ENCODE results near the gene DOC2B.

DNA sequence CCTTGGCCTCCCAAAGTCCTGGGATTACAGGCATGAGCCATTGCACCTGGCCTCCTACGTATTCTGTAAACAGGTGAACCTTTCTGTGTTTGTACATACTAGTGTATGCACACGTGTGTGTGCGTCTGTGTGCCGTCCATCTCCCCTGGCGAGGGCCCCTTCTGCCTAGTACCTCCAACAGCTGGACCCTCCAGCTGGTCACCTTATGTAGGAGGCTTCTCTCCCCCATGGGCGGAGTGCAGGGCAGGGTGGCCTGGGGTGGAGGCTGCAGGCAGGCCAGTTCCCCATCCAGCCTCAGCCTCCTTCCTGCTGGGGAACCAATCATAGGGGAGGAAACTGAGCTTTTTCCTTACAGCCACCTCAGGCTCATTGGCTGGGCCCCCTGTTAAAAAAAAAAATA lies 24.4 kb upstream of the DOC2B start:
- TF ChIP-seq TBX3 (IDR thresholded peaks at IDR 0.05; ENCODE audit: borderline replicate concordance) (no peak), AGO2 (optimal IDR thresholded peaks at IDR 0.05; ENCODE audit: low read depth, low read length) (no peak), ZBTB49 (CRISPR knock-in tag; IDR thresholded peaks at IDR 0.05; ENCODE audit: borderline replicate concordance) (no peak), MXI1 (IDR thresholded peaks at IDR 0.05; ENCODE audit: borderline replicate concordance, low read depth, low read length) (no peak), PRPF4 (IDR thresholded peaks at IDR 0.05; ENCODE audit: low read depth, low read length, poor library complexity, severe bottlenecking) (no peak), HNRNPK (IDR thresholded peaks at IDR 0.05; ENCODE audit: low read depth, low read length, poor library complexity, severe bottlenecking) (no peak)
- TF ChIP-seq, protein P1, sequence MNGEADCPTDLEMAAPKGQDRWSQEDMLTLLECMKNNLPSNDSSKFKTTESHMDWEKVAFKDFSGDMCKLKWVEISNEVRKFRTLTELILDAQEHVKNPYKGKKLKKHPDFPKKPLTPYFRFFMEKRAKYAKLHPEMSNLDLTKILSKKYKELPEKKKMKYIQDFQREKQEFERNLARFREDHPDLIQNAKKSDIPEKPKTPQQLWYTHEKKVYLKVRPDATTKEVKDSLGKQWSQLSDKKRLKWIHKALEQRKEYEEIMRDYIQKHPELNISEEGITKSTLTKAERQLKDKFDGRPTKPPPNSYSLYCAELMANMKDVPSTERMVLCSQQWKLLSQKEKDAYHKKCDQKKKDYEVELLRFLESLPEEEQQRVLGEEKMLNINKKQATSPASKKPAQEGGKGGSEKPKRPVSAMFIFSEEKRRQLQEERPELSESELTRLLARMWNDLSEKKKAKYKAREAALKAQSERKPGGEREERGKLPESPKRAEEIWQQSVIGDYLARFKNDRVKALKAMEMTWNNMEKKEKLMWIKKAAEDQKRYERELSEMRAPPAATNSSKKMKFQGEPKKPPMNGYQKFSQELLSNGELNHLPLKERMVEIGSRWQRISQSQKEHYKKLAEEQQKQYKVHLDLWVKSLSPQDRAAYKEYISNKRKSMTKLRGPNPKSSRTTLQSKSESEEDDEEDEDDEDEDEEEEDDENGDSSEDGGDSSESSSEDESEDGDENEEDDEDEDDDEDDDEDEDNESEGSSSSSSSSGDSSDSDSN (CRISPR knock-in tag; IDR thresholded peaks at IDR 0.05), result no peak
- TF ChIP-seq, protein P2, sequence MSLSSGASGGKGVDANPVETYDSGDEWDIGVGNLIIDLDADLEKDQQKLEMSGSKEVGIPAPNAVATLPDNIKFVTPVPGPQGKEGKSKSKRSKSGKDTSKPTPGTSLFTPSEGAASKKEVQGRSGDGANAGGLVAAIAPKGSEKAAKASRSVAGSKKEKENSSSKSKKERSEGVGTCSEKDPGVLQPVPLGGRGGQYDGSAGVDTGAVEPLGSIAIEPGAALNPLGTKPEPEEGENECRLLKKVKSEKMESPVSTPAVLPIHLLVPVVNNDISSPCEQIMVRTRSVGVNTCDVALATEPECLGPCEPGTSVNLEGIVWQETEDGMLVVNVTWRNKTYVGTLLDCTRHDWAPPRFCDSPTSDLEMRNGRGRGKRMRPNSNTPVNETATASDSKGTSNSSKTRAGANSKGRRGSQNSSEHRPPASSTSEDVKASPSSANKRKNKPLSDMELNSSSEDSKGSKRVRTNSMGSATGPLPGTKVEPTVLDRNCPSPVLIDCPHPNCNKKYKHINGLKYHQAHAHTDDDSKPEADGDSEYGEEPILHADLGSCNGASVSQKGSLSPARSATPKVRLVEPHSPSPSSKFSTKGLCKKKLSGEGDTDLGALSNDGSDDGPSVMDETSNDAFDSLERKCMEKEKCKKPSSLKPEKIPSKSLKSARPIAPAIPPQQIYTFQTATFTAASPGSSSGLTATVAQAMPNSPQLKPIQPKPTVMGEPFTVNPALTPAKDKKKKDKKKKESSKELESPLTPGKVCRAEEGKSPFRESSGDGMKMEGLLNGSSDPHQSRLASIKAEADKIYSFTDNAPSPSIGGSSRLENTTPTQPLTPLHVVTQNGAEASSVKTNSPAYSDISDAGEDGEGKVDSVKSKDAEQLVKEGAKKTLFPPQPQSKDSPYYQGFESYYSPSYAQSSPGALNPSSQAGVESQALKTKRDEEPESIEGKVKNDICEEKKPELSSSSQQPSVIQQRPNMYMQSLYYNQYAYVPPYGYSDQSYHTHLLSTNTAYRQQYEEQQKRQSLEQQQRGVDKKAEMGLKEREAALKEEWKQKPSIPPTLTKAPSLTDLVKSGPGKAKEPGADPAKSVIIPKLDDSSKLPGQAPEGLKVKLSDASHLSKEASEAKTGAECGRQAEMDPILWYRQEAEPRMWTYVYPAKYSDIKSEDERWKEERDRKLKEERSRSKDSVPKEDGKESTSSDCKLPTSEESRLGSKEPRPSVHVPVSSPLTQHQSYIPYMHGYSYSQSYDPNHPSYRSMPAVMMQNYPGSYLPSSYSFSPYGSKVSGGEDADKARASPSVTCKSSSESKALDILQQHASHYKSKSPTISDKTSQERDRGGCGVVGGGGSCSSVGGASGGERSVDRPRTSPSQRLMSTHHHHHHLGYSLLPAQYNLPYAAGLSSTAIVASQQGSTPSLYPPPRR (CRISPR knock-in tag; IDR thresholded peaks at IDR 0.05; ENCODE audit: borderline replicate concordance), result no peak
- TF ChIP-seq, protein P3, sequence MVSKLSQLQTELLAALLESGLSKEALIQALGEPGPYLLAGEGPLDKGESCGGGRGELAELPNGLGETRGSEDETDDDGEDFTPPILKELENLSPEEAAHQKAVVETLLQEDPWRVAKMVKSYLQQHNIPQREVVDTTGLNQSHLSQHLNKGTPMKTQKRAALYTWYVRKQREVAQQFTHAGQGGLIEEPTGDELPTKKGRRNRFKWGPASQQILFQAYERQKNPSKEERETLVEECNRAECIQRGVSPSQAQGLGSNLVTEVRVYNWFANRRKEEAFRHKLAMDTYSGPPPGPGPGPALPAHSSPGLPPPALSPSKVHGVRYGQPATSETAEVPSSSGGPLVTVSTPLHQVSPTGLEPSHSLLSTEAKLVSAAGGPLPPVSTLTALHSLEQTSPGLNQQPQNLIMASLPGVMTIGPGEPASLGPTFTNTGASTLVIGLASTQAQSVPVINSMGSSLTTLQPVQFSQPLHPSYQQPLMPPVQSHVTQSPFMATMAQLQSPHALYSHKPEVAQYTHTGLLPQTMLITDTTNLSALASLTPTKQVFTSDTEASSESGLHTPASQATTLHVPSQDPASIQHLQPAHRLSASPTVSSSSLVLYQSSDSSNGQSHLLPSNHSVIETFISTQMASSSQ (IDR thresholded peaks at IDR 0.05; ENCODE audit: low read depth), result no peak
- TF ChIP-seq, protein P3 (CRISPR knock-in tag; IDR thresholded peaks at IDR 0.05; ENCODE audit: borderline replicate concordance), result no peak

Measured in HepG2 (cell line).